ENCODE measurements around the gene TRIM28.

- TF ChIP-seq POLR2AphosphoS5 (IDR thresholded peaks at IDR 0.05) = peak; percentile 97 to 99 (median 99)
- TF ChIP-seq, protein P1, sequence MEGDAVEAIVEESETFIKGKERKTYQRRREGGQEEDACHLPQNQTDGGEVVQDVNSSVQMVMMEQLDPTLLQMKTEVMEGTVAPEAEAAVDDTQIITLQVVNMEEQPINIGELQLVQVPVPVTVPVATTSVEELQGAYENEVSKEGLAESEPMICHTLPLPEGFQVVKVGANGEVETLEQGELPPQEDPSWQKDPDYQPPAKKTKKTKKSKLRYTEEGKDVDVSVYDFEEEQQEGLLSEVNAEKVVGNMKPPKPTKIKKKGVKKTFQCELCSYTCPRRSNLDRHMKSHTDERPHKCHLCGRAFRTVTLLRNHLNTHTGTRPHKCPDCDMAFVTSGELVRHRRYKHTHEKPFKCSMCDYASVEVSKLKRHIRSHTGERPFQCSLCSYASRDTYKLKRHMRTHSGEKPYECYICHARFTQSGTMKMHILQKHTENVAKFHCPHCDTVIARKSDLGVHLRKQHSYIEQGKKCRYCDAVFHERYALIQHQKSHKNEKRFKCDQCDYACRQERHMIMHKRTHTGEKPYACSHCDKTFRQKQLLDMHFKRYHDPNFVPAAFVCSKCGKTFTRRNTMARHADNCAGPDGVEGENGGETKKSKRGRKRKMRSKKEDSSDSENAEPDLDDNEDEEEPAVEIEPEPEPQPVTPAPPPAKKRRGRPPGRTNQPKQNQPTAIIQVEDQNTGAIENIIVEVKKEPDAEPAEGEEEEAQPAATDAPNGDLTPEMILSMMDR (IDR thresholded peaks at IDR 0.05) = no peak
Observed at GRCh38 chr19:58543826-58544590, at the start of gene TRIM28.
